ENCODE measurements around the gene GRIK3. TPM values are rescaled to one million over a fixed set of nuclear protein-coding genes. Genes with fewer than 3 reads are reported as not detected.

GRIK3 gene
- total RNA-seq, 6 experiments from 2014 or later = 0.07 TPM; not detected in 5

- DNase-seq = no peak
- H3K27me3 ChIP-seq = peaks cover 0 to 18% of the 10 kb centered on the region in 2 donors
- TF ChIP-seq CTCF (IDR thresholded peaks at IDR 0.05) = no peak
- TF ChIP-seq POLR2A (IDR thresholded peaks at IDR 0.05) = no peak
- no peaks in the 10 kb centered on the region for H3K9me3 ChIP-seq
- WGBS (ENCODE audit: insufficient coverage, low coverage, low lambda C conversion rate, missing lambda C conversion rate) = 3% methylated on average over 27 of the region's 27 CpGs
- H3K36me3 ChIP-seq = no peaks in the 10 kb centered on the region
- no peak overlapping the region for H3K4me3 ChIP-seq
- intact Hi-C loops (cut with DNase I) = no loop called here
- no peaks in the 10 kb centered on the region for H3K4me1 ChIP-seq
- H3K27ac ChIP-seq = no peak overlapping the region
- ATAC-seq = no peak
Measured at GRCh38 chr1:37035014-37035691, 838 bp upstream of the GRIK3 start.

GRCh38 chr1:37033355-37034101 lies 787 bp downstream of the GRIK3 start:
- Histone ChIP-seq H3K4me3 (no peak overlapping the region), H3K4me1 (no peaks in the 10 kb centered on the region), H3K27me3 (peaks cover 0 to 18% of the 10 kb centered on the region in 2 donors), H3K36me3 (no peaks in the 10 kb centered on the region), H3K27ac (no peak overlapping the region), H3K9me3 (no peaks in the 10 kb centered on the region)
- DNase-seq = no peak
- intact Hi-C loops (cut with DNase I) = no loop called here
- TF ChIP-seq POLR2A (IDR thresholded peaks at IDR 0.05) = no peak
- no peak for TF ChIP-seq CTCF (IDR thresholded peaks at IDR 0.05)
- no peak for ATAC-seq
- 1% methylated on average over 26 of the region's 66 CpGs for WGBS (ENCODE audit: insufficient coverage, low coverage, low lambda C conversion rate, missing lambda C conversion rate)

- H3K27ac ChIP-seq = no peak overlapping the region
- H3K4me3 ChIP-seq = no peak overlapping the region
- no peaks in the 10 kb centered on the region for H3K36me3 ChIP-seq
- DNase-seq (no peak), ATAC-seq (no peak)
- intact Hi-C loops (cut with DNase I) = no loop called here
- WGBS (ENCODE audit: insufficient coverage, low coverage, low lambda C conversion rate, missing lambda C conversion rate) = 0% methylated on average over 3 of the region's 60 CpGs
- no peaks in the 10 kb centered on the region for H3K9me3 ChIP-seq
- peaks cover 0 to 18% of the 10 kb centered on the region in 2 donors for H3K27me3 ChIP-seq
- TF ChIP-seq CTCF (IDR thresholded peaks at IDR 0.05) = no peak
- TF ChIP-seq POLR2A (IDR thresholded peaks at IDR 0.05) = no peak
- no peaks in the 10 kb centered on the region for H3K4me1 ChIP-seq
Measured at GRCh38 chr1:37032660-37033354, 1.5 kb downstream of the GRIK3 start.

GRCh38 chr1:37031871-37032270 lies 2.4 kb downstream of the GRIK3 start:
- Histone ChIP-seq H3K27me3 (peaks cover 0 to 18% of the 10 kb centered on the region in 2 donors), H3K36me3 (no peaks in the 10 kb centered on the region), H3K27ac (no peak overlapping the region), H3K4me1 (no peaks in the 10 kb centered on the region), H3K9me3 (no peaks in the 10 kb centered on the region), H3K4me3 (no peak overlapping the region)
- WGBS (ENCODE audit: insufficient coverage, low coverage, low lambda C conversion rate, missing lambda C conversion rate) = 19% methylated on average over 7 of the region's 9 CpGs
- DNase-seq (no peak), ATAC-seq (no peak)
- intact Hi-C loops (cut with DNase I) = no loop called here
- no peak for TF ChIP-seq CTCF (IDR thresholded peaks at IDR 0.05)

Data from right lobe of liver (tissue), 6 donors.